Ishikawa (cell line): ENCODE data around the gene CCL18.

Experiments used
- CEBPB ChIP-seq: IDR thresholded peaks from 2 replicates; pipeline ENCODE4 v1.6.1; 2012
- CREB1 ChIP-seq: IDR thresholded peaks from 2 replicates; pipeline ENCODE4 v1.6.1; 2012; ENCODE audit warnings: low read depth
- EGR1 ChIP-seq: IDR thresholded peaks from 2 replicates; pipeline ENCODE4 v1.6.1; 2012
- EP300 ChIP-seq: IDR thresholded peaks from 2 replicates; pipeline ENCODE4 v1.6.1; 2012; ENCODE audit warnings: borderline replicate concordance
- FOXM1 ChIP-seq: IDR thresholded peaks from 2 replicates; pipeline ENCODE4 v1.6.1; 2012; ENCODE audit warnings: low read depth, borderline replicate concordance
- NFIC ChIP-seq: IDR thresholded peaks from 2 replicates; pipeline ENCODE4 v1.6.1; 2012
- RAD21 ChIP-seq: IDR thresholded peaks from 2 replicates; pipeline ENCODE4 v1.6.1; 2012; ENCODE audit warnings: low read depth
- TAF1 ChIP-seq: IDR thresholded peaks from 2 replicates; pipeline ENCODE4 v1.6.1; 2012; ENCODE audit warnings: low read depth, mild to moderate bottlenecking
- TCF12 ChIP-seq: IDR thresholded peaks from 2 replicates; pipeline ENCODE4 v1.6.1; 2012; ENCODE audit warnings: low read depth
- YY1 ChIP-seq: IDR thresholded peaks from 2 replicates; pipeline ENCODE4 v1.6.1; 2012; ENCODE audit warnings: low read depth
- TF ChIP-seq, protein P1 (sequence below): IDR thresholded peaks from 2 replicates; pipeline ENCODE4 v1.6.1; 2012; ENCODE audit warnings: low read depth, mild to moderate bottlenecking
- TF ChIP-seq, protein P2 (sequence below): IDR thresholded peaks from 2 replicates; pipeline ENCODE4 v1.6.1; 2012
- TF ChIP-seq, protein P3 (sequence below): IDR thresholded peaks from 2 replicates; pipeline ENCODE4 v1.6.1; 2012

GRCh38 chr17:36069136-36069535 lies 5.1 kb downstream of the CCL18 start:
- TF ChIP-seq CEBPB (no peak), TAF1 (no peak), RAD21 (no peak), TCF12 (no peak), EP300 (no peak), EGR1 (no peak), CREB1 (no peak), FOXM1 (no peak), YY1 (no peak), NFIC (no peak)
- TF ChIP-seq, protein P1, sequence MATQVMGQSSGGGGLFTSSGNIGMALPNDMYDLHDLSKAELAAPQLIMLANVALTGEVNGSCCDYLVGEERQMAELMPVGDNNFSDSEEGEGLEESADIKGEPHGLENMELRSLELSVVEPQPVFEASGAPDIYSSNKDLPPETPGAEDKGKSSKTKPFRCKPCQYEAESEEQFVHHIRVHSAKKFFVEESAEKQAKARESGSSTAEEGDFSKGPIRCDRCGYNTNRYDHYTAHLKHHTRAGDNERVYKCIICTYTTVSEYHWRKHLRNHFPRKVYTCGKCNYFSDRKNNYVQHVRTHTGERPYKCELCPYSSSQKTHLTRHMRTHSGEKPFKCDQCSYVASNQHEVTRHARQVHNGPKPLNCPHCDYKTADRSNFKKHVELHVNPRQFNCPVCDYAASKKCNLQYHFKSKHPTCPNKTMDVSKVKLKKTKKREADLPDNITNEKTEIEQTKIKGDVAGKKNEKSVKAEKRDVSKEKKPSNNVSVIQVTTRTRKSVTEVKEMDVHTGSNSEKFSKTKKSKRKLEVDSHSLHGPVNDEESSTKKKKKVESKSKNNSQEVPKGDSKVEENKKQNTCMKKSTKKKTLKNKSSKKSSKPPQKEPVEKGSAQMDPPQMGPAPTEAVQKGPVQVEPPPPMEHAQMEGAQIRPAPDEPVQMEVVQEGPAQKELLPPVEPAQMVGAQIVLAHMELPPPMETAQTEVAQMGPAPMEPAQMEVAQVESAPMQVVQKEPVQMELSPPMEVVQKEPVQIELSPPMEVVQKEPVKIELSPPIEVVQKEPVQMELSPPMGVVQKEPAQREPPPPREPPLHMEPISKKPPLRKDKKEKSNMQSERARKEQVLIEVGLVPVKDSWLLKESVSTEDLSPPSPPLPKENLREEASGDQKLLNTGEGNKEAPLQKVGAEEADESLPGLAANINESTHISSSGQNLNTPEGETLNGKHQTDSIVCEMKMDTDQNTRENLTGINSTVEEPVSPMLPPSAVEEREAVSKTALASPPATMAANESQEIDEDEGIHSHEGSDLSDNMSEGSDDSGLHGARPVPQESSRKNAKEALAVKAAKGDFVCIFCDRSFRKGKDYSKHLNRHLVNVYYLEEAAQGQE, result no peak
- TF ChIP-seq, protein P2, sequence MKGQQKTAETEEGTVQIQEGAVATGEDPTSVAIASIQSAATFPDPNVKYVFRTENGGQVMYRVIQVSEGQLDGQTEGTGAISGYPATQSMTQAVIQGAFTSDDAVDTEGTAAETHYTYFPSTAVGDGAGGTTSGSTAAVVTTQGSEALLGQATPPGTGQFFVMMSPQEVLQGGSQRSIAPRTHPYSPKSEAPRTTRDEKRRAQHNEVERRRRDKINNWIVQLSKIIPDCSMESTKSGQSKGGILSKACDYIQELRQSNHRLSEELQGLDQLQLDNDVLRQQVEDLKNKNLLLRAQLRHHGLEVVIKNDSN, result no peak
- TF ChIP-seq, protein P3, sequence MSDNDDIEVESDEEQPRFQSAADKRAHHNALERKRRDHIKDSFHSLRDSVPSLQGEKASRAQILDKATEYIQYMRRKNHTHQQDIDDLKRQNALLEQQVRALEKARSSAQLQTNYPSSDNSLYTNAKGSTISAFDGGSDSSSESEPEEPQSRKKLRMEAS, result no peak
